Choroid plexus epithelial cell (primary cell): ENCODE results near the gene IQCM.

Source experiments
- DNase-seq: peaks from one replicate; pipeline ENCODE4 v3.0.0-alpha.2; 2010; ENCODE audit warnings: low read depth
- H3K4me3 ChIP-seq: 2 replicates; pipeline ENCODE4 v1.5.1; 2011; ENCODE audit warnings: low read depth, mild to moderate bottlenecking, control low read depth, low read length, moderate library complexity
- CTCF ChIP-seq: conservative IDR thresholded peaks from 2 replicates; pipeline ENCODE4 v1.5.1; 2011; ENCODE audit warnings: low read depth, mild to moderate bottlenecking, control low read depth, inconsistent platforms, low read length, moderate library complexity

Gene IQCM

GRCh38 chr4:149574971-149575370 is 240.7 kb downstream of the IQCM start:
- no peak for DNase-seq
- TF ChIP-seq CTCF = no peak
- no peak overlapping the region for H3K4me3 ChIP-seq

GRCh38 chr4:149572716-149573115 is 242.9 kb downstream of the IQCM start:
- H3K4me3 ChIP-seq = no peak overlapping the region
- DNase-seq = no peak
- TF ChIP-seq CTCF = no peak

GRCh38 chr4:149555799-149556198 is 259.8 kb downstream of the IQCM start:
- no peak overlapping the region for H3K4me3 ChIP-seq
- TF ChIP-seq CTCF = no peak
- DNase-seq = no peak

- TF ChIP-seq CTCF = no peak
- peak; percentile 50 for DNase-seq
- H3K4me3 ChIP-seq = no peak overlapping the region
These were observed 260.5 kb downstream of the IQCM start for GRCh38 chr4:149555146-149555545.

- no peak overlapping the region for H3K4me3 ChIP-seq
- TF ChIP-seq CTCF = no peak
- peak; percentile 10 for DNase-seq
These were observed 261.6 kb downstream of the IQCM start for GRCh38 chr4:149553959-149554520.

- no peak for DNase-seq
These were observed 263.0 kb downstream of the IQCM start for GRCh38 chr4:149552601-149553000.

More at GRCh38 chr4:149552601-149553000, 263.0 kb downstream of the IQCM start:
- H3K4me3 ChIP-seq = no peak overlapping the region
- TF ChIP-seq CTCF = no peak
